HG03342 (cell line): ENCODE measurements around the gene RANBP3.
A peak's percentile ranks its signal among the peaks of the same experiment; 100 is the strongest.
"Not testable (repeated sequence)": the region's sequence is repeated elsewhere in the genome, so short reads cannot be mapped to it uniquely, and the experiment has no call there.

Source experiments
- ATAC-seq: cut with Tn5 transposase; IDR thresholded peaks from one replicate; pipeline ENCODE4 v1.9.1; 2021; ENCODE audit warnings: mild to moderate bottlenecking, moderate library complexity; ENCODE audit not compliant: unreplicated experiment

The RANBP3 gene

GRCh38 chr19:5977785-5978605, at the start of gene RANBP3:
TSS of gene RANBP3 (minus strand) at chr19:5978140. CDS start at chr19:5978082, 58 bp downstream.
- ATAC-seq = peak; percentile 85

GRCh38 chr19:6026390-6027227, 48.7 kb upstream of the RANBP3 start:
- no peak for ATAC-seq

- not testable (repeated sequence) for ATAC-seq
These were observed 46.8 kb upstream of the RANBP3 start for GRCh38 chr19:6024756-6025155.

- no peak for ATAC-seq
These were observed 46.0 kb upstream of the RANBP3 start for GRCh38 chr19:6023936-6024335.

GRCh38 chr19:6023085-6023682, 45.2 kb upstream of the RANBP3 start:
- no peak for ATAC-seq

GRCh38 chr19:6022570-6023064, 44.7 kb upstream of the RANBP3 start:
- ATAC-seq = no peak

GRCh38 chr19:6021878-6022569, 44.1 kb upstream of the RANBP3 start:
- no peak for ATAC-seq

- no peak for ATAC-seq
These were observed 43.2 kb upstream of the RANBP3 start for GRCh38 chr19:6020972-6021805.

- ATAC-seq = no peak
These were observed 42.4 kb upstream of the RANBP3 start for GRCh38 chr19:6020166-6020882.

- ATAC-seq = no peak
These were observed 40.8 kb upstream of the RANBP3 start for GRCh38 chr19:6018786-6019185.

GRCh38 chr19:6017576-6017975, 39.6 kb upstream of the RANBP3 start:
- ATAC-seq = no peak

- no peak for ATAC-seq
These were observed 38.1 kb upstream of the RANBP3 start for GRCh38 chr19:6015841-6016545.

- no peak for ATAC-seq
These were observed 36.7 kb upstream of the RANBP3 start for GRCh38 chr19:6014551-6015135.

GRCh38 chr19:6012426-6013170, 34.7 kb upstream of the RANBP3 start:
- ATAC-seq = no peak

- no peak for ATAC-seq
These were observed 33.9 kb upstream of the RANBP3 start for GRCh38 chr19:6011794-6012193.

- ATAC-seq = no peak
These were observed 33.3 kb upstream of the RANBP3 start for GRCh38 chr19:6011206-6011605.

- ATAC-seq = no peak
These were observed 32.2 kb upstream of the RANBP3 start for GRCh38 chr19:6010107-6010506.

GRCh38 chr19:6007866-6008265, 29.9 kb upstream of the RANBP3 start:
- ATAC-seq = no peak
